Right ventricle myocardium inferior (tissue), 1 donor: Measurements from ENCODE around the gene NACAD. TPM values are rescaled to one million over a fixed set of nuclear protein-coding genes. Genes with fewer than 3 reads are reported as not detected.

Experiments used
- ATAC-seq: fragments of 200-7000 bp; cut with Tn5 transposase; one replicate; pipeline ENCODE4 v1.9.1; 2020; ENCODE audit warnings: mild to moderate bottlenecking, moderate library complexity
- DNase-seq: peaks from one replicate; pipeline ENCODE4 v3.0.0; 2021; ENCODE audit errors: missing footprints
- intact Hi-C: fragments of 100-400 bp; cut with DNase I; formaldehyde crosslinking; loops from one replicate; pipeline ENCODE4 v1.11.0; 2022
- total RNA-seq: library from RNA; stranded (reverse); fragmentation: NEBNext Ultra II Directional; extraction: Animal tissue kit (Norgen Biotek cat#: 25700); gene quantifications from one replicate; pipeline ENCODE4 v1.2.1, GENCODE V29; 2021
- donor health status: DM: no; HTN: yes; CAD: no; lungs with severe emphysema.

NACAD gene
- total RNA-seq, 1 donor from 2014 or later, result 6.0 TPM

GRCh38 chr7:45101748-45102147 lies 13.0 kb upstream of the NACAD start:
- ATAC-seq (no peak), DNase-seq (no peak)
- intact Hi-C loops, result no loop called here

- intact Hi-C loops, result no loop called here
- ATAC-seq (no peak), DNase-seq (no peak)
Measured at GRCh38 chr7:45100761-45101480, 12.2 kb upstream of the NACAD start.

- no peak for DNase-seq
Measured at GRCh38 chr7:45099891-45100760, 11.4 kb upstream of the NACAD start.

GRCh38 chr7:45098983-45099839 lies 10.4 kb upstream of the NACAD start:
- intact Hi-C loops, result no loop called here
- no peak for DNase-seq
- peak; percentile 43 for ATAC-seq

More at GRCh38 chr7:45099891-45100760, 11.4 kb upstream of the NACAD start:
- ATAC-seq, result no peak
- intact Hi-C loops, result no loop called here

GRCh38 chr7:45092931-45093235 lies 4.1 kb upstream of the NACAD start:
- ATAC-seq, result no peak
- DNase-seq, result no peak
- intact Hi-C loops, result no loop called here

GRCh38 chr7:45092100-45092930 lies 3.5 kb upstream of the NACAD start:
- intact Hi-C loops, result no loop called here
- DNase-seq (no peak), ATAC-seq (no peak)

- peak; percentile 32 for ATAC-seq
- intact Hi-C loops, result no loop called here
- no peak for DNase-seq
Measured at GRCh38 chr7:45089341-45089891, 647 bp upstream of the NACAD start.

- intact Hi-C loops, result no loop called here
- DNase-seq (no peak), ATAC-seq (no peak)
Measured at GRCh38 chr7:45088146-45088701, 545 bp downstream of the NACAD start.

GRCh38 chr7:45087301-45088145 lies 1.2 kb downstream of the NACAD start:
- ATAC-seq (no peak), DNase-seq (no peak)
- intact Hi-C loops, result no loop called here

GRCh38 chr7:45086331-45087065 lies 2.3 kb downstream of the NACAD start:
- intact Hi-C loops, result no loop called here
- DNase-seq, result no peak

GRCh38 chr7:45085619-45086200 lies 3.1 kb downstream of the NACAD start:
- intact Hi-C loops, result no loop called here
- DNase-seq (no peak), ATAC-seq (no peak)

More at GRCh38 chr7:45086331-45087065, 2.3 kb downstream of the NACAD start:
- ATAC-seq, result no peak

- DNase-seq (no peak), ATAC-seq (no peak)
- intact Hi-C loops, result no loop called here
Measured at GRCh38 chr7:45084901-45085618, 3.7 kb downstream of the NACAD start.

- DNase-seq (no peak), ATAC-seq (no peak)
- intact Hi-C loops, result no loop called here
Measured at GRCh38 chr7:45084336-45084735, 4.4 kb downstream of the NACAD start.

GRCh38 chr7:45082831-45083331 lies 5.9 kb downstream of the NACAD start:
- DNase-seq (no peak), ATAC-seq (no peak)
- intact Hi-C loops, result no loop called here
